ENCODE results near the gene ATF4.

The ATF4 gene

DNA sequence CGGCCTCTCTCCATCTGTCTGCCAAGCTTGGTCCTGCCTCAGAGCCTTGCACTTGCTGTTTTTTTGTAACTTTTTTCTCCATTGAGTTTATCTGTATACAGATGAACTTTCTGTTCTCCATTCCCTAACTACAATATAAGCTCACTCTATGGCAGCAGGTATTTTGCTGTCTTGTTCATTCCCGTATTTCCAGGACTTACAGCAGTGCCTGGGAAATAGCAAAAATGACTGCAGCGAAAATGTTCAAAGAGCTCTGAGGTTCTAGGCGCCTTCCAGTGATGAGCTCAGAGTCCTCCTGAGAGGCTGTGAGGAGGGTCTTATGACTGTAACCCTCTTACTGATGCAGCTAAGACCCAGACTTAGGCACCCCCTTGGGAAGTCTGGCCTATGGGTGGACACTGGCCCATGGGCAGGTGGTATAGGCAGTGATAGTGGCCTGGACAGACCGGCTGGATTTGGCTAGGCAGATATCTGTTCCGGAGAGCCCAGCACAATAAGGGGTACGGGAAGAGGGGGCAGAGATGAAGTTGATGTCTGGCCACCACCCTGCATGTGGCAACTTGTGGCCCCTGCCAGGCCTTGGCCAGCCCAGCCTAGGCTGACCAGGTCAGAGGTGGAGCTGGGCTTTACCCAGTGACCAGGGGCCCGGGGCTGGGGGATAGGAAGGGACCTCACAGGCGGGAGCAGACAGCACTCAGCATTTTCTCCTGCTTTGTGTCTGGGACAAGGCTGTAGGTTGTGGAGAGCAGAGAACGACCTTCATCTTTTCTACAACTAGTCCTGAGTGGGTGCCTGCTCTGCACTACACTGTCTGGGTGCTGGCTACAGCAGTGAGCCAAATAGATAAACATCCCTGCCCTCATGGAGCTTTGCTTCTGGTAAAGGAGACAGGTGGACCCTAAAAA is 4.6 kb downstream of the ATF4 start:
- Histone ChIP-seq H3K9ac (ENCODE audit: low read depth, low read length) (no peak overlapping the region), H3K4me1 (ENCODE audit: insufficient read depth, low read length) (peaks cover 15% of the 10 kb centered on the region; the same call in 1 of the 2 replicates)

DNA sequence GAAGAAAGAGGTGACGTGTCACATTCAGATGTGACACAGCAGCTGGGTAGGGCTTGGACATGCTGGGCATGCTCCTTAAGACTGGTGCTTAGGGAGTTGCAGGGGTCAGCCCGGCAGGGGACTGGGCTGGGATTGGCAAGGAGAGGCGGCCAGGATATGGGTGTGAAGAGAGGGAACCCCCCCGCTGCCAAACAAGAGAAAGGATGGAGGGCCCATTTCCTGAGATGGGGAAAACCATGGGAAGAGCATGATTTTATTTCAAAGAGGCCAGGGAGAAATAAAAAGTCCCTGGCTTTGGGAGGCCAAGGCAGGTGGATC is 5.3 kb downstream of the ATF4 start:
- Histone ChIP-seq H3K36me3 (ENCODE audit: insufficient read depth, low read length) (peaks cover 29% of the 10 kb centered on the region), H3K4me1 (ENCODE audit: insufficient read depth, low read length) (peaks cover 15% of the 10 kb centered on the region; the same call in 1 of the 2 replicates), H3K9ac (ENCODE audit: low read depth, low read length) (no peak overlapping the region), H3K9me3 (ENCODE audit: control insufficient read depth, insufficient read depth, low read length) (no peaks in the 10 kb centered on the region)

More for the DNA sequence above, 4.6 kb downstream of the ATF4 start:
- H3K36me3 ChIP-seq (ENCODE audit: insufficient read depth, low read length), result peaks cover 29% of the 10 kb centered on the region
- no peaks in the 10 kb centered on the region for H3K9me3 ChIP-seq (ENCODE audit: control insufficient read depth, insufficient read depth, low read length)

DNA sequence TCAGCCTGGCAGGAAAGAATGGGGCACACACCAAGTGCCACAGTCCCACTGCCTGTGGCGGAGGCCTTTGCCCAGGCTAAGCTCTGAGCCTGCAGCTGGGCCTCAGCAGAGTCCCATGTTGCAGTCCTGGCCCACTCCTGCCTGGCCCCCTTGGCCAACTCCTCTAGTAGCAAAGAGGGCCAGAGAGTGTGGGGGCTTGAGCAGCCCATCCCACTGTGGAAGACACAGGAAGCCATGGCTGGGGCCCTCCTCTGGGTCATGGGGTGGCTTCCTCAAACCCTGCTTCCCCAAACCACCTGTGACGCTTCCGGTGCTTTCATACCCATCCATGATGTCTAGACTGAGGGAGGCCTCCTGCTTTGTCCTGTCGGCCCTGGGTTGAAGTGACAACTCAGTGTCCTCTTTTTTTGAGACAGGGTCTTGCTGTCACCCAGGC is 6.4 kb downstream of the ATF4 start:
- H3K9me3 ChIP-seq (ENCODE audit: control insufficient read depth, insufficient read depth, low read length), result no peaks in the 10 kb centered on the region
- no peak overlapping the region for H3K9ac ChIP-seq (ENCODE audit: low read depth, low read length)
- peaks cover 22% of the 10 kb centered on the region for H3K36me3 ChIP-seq (ENCODE audit: insufficient read depth, low read length)
- H3K4me1 ChIP-seq (ENCODE audit: insufficient read depth, low read length), result peaks cover 23% of the 10 kb centered on the region; the same call in 1 of the 2 replicates

DNA sequence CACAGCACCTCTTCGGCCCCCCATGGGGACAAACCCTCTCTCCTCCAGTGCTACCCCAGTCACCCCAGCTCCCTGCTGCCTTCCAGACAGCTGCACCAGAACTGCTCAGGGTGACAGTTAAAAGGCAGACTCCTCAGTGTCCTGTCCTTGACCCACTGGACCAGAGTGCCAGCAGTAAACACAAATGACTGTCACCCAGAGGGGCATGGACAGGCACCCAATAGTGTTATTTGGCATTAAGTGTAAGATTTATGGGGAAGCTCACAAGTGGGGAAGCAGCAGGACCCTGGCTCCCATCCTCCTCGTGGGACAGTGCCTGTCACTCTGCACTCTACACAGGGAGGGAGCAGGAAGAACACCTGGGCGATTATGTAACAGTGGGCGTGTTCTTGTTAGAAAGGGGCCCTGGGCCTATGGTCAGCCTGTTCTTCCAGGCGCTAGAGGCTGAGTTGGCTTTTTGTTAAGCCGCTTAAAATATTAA is 7.2 kb downstream of the ATF4 start:
- Histone ChIP-seq H3K4me1 (ENCODE audit: insufficient read depth, low read length) (peaks cover 23% of the 10 kb centered on the region; the same call in 1 of the 2 replicates), H3K9me3 (ENCODE audit: control insufficient read depth, insufficient read depth, low read length) (no peaks in the 10 kb centered on the region), H3K9ac (ENCODE audit: low read depth, low read length) (no peak overlapping the region), H3K36me3 (ENCODE audit: insufficient read depth, low read length) (peaks cover 16% of the 10 kb centered on the region)

DNA sequence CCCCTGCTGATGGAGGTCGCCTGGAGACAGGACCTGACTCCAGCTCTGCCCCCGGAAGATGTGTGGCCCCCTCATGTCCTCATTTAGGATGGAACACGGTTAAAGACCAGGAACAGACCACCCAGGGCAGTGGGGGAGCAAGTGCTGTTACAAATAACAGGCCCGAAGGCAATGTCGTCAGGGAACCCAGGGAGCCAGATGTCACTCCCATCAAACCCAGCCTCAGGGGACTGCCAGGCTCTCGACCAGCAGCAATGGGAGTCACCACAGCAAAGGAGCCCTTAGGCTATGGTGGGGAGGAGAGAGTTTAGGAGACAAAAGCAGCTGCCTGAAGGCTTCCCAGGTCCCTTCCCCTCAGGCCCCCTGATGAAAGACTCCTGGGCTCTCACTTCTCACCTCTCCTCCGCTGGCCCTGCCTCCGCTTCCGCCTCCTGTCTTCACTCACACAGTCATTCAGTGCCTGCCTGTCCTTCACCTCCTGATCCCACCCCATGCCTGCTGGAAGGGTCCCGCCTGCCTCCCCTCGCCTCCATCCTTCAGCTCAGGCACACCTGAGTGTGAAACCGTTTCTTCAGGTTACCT is 7.8 kb downstream of the ATF4 start:
- Histone ChIP-seq H3K9ac (ENCODE audit: low read depth, low read length) (no peak overlapping the region), H3K9me3 (ENCODE audit: control insufficient read depth, insufficient read depth, low read length) (no peaks in the 10 kb centered on the region), H3K4me1 (ENCODE audit: insufficient read depth, low read length) (peaks cover 23% of the 10 kb centered on the region; the same call in 1 of the 2 replicates), H3K36me3 (ENCODE audit: insufficient read depth, low read length) (peaks cover 9% of the 10 kb centered on the region)

DNA sequence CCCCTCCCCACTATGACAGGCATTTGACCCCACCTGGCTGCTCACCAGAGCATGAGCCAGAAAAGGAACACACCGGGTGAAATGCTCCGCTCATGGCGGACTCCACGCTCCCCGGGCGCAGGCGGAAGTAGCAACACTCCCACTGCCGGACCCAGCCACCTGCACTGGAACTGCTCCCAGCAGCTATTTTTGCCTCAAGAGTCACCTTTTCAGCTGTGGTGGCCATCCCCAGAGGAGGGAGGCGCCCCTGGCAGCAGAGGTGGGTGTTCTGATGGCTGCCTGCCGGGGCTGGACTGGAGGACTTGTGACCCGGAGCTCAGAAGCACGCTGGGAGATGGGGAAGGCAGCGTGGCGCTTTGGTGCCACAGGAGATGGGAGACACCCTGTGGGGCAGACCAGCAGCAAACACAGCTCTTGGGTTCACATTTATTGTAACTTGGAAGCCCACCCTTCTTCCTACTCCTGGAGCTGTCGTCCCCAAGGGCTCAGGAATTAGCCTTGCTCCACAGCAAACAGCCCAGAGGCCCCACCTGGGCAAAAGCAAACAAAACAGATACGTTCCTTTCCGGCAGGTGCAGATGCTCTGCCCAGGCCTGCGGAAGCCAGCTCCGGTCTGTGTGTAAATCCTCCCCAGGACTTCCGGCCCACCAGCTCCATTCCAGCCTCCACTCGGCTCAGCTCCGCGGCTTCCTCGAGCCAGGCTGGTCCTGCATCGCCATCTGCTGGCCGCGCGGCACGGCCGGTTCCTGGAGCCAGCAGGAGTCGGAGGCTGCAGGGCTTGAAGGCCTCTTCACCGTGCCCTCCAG is 8.5 kb downstream of the ATF4 start:
- peaks cover 6% of the 10 kb centered on the region; the same call in 1 of the 2 replicates for H3K36me3 ChIP-seq (ENCODE audit: insufficient read depth, low read length)
- no peaks in the 10 kb centered on the region for H3K9me3 ChIP-seq (ENCODE audit: control insufficient read depth, insufficient read depth, low read length)
- H3K9ac ChIP-seq (ENCODE audit: low read depth, low read length), result no peak overlapping the region
- H3K4me1 ChIP-seq (ENCODE audit: insufficient read depth, low read length), result peaks cover 23% of the 10 kb centered on the region; the same call in 1 of the 2 replicates

DNA sequence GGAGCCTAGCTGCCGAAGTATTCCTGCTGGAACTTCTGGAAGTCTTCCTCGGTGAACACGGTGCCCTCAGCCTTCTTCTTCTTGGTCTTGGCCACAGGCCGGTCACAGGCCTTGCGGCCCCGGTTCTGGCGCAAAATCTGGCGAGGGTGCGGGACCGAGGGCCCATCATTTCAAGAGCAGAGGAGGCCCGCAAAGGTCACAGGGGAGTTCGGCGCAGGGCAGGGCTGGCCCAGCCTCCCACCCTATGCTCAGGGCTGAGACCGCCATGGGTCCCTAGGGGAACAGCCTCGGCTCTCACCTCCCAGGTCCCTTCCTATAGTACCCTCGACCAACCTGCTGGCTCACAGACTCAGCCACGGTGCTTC is 9.1 kb downstream of the ATF4 start:
- H3K9me3 ChIP-seq (ENCODE audit: control insufficient read depth, insufficient read depth, low read length), result no peaks in the 10 kb centered on the region
- no peak overlapping the region for H3K9ac ChIP-seq (ENCODE audit: low read depth, low read length)
- peaks cover 26% of the 10 kb centered on the region; the same call in 1 of the 2 replicates for H3K4me1 ChIP-seq (ENCODE audit: insufficient read depth, low read length)
- H3K36me3 ChIP-seq (ENCODE audit: insufficient read depth, low read length), result no peaks in the 10 kb centered on the region

DNA sequence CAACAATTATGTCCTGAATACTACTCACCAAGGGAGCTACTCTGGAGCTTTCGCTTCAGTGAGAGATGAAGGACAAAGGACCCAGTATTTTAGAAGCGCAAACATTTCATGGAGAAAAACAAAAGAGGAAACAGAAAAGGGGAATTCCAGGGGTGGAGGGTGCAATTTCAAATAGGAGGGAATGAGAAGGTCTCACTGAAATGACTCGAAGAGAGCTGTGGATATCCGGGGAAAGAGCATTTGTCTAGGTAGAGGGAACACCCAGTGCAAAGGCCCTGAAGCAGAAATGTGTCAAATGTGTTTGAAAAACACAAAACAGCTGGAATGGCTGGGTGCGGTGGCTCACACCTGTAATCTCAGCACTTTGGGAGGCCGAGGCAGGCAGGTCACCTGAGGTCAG is 9.8 kb downstream of the ATF4 start:
- peaks cover 26% of the 10 kb centered on the region; the same call in 1 of the 2 replicates for H3K4me1 ChIP-seq (ENCODE audit: insufficient read depth, low read length)
- no peaks in the 10 kb centered on the region for H3K36me3 ChIP-seq (ENCODE audit: insufficient read depth, low read length)

DNA sequence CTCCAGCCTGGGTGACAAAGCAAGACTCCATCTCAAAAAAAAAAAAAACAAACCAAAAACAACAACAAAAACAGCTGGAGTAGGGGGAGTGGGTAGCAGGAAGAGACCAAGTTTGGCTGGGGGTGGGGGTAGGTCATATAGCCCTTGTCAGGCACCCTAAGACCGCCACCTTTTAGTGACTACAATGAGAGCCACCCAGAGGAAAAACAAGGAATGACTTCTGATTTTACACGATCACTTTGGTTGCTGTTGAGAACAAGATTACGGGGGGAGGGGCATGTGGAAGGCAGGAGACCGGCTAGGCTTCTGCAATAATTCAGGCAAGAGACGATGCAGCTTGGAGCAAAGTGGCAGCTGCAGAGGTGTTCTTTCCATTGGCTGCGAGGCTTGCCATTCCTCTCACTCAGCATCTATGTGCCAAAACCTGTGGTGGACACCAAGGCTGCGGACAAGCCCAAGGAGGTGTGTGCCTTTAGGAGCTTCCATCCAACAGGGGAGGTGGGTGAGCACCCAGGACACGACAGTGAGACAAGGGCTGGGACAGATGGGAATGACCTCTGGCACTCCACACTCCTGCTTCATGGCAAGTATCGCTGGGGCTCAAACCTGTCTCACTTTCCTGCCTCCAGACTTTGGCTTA is 10.4 kb downstream of the ATF4 start:
- Histone ChIP-seq H3K4me1 (ENCODE audit: insufficient read depth, low read length) (peaks cover 26% of the 10 kb centered on the region; the same call in 1 of the 2 replicates), H3K36me3 (ENCODE audit: insufficient read depth, low read length) (no peaks in the 10 kb centered on the region), H3K9me3 (ENCODE audit: control insufficient read depth, insufficient read depth, low read length) (no peaks in the 10 kb centered on the region), H3K9ac (ENCODE audit: low read depth, low read length) (no peak overlapping the region)

More for the DNA sequence above, 9.8 kb downstream of the ATF4 start:
- Histone ChIP-seq H3K9ac (ENCODE audit: low read depth, low read length) (no peak overlapping the region), H3K9me3 (ENCODE audit: control insufficient read depth, insufficient read depth, low read length) (no peaks in the 10 kb centered on the region)

DNA sequence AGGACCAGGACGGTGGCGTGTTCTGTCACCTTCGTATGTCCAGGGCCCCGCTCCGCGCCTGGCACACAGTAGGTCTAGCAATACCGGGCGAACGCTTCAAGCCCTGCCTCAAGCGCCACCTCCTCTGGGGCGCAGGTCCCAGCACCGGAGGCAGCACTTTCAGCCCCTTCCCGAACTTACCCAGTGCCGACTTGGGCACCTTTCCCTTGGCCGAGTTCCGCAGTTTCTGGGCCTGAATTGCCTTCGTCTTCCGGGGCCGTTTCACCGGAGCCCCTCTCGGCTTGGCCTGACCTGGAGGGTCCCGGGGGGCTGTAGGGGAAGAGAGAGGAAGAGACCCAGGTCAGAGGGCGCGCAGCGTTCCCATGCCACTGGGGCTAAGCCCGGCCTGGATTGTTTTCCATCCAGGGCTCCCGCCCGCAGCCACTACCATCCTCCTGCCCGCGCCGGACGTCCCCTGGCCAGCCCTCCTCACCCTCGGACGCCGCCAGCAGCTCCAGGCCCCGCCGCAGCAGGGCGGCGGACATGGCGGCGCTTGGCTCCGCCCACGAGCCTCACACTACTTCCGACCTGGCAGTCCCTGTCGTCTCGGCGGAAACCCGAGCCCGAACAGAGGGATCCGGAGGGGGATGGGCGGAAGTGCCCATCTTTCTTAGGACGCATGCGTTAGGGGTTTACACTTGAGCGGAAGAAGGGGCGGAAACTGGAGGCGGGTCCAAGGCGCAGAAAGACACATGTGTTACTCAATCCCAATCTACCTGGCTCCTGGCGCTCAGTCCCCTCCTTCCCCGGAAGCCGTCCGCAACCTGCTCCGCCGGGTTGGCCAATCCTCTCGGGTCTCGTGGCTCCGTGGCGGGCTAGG is 12.1 kb downstream of the ATF4 start, which contains the start of gene RPS19BP1:
TSS of gene RPS19BP1 (minus strand) at position 534 of the 859 bp plus-strand sequence. CDS start at position 524, 10 bp downstream.
- H3K9me3 ChIP-seq (ENCODE audit: control insufficient read depth, insufficient read depth, low read length), result no peaks in the 10 kb centered on the region
- H3K4me1 ChIP-seq (ENCODE audit: insufficient read depth, low read length), result peaks cover 26% of the 10 kb centered on the region; the same call in 1 of the 2 replicates
- peak within 1 kb of the TSS; percentile 94 for H3K9ac ChIP-seq (ENCODE audit: low read depth, low read length)
- no peaks in the 10 kb centered on the region for H3K36me3 ChIP-seq (ENCODE audit: insufficient read depth, low read length)

DNA sequence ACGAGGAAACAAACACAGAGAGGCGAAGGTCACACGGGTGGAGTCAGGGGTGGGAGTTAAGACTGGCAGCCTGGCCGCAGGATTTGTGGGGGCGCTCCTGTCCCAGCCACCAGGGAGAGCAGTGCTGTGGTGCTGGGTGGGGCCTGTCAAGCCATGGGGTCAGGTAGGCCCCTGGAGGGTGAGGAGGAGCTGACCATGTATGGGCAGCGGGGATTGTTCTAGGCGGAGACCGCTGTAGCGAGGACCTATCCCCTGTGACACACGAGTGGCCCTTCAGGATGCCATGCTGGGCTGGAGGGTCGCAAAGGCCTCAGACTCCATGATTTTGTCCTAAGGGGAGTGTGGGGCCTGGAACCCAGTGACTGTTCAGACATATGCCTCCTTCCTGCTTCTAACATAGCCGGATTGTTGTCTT is 13.7 kb downstream of the ATF4 start:
- no peaks in the 10 kb centered on the region for H3K36me3 ChIP-seq (ENCODE audit: insufficient read depth, low read length)
- H3K9ac ChIP-seq (ENCODE audit: low read depth, low read length), result no peak overlapping the region
- peaks cover 14% of the 10 kb centered on the region; the same call in 1 of the 2 replicates for H3K4me1 ChIP-seq (ENCODE audit: insufficient read depth, low read length)

DNA sequence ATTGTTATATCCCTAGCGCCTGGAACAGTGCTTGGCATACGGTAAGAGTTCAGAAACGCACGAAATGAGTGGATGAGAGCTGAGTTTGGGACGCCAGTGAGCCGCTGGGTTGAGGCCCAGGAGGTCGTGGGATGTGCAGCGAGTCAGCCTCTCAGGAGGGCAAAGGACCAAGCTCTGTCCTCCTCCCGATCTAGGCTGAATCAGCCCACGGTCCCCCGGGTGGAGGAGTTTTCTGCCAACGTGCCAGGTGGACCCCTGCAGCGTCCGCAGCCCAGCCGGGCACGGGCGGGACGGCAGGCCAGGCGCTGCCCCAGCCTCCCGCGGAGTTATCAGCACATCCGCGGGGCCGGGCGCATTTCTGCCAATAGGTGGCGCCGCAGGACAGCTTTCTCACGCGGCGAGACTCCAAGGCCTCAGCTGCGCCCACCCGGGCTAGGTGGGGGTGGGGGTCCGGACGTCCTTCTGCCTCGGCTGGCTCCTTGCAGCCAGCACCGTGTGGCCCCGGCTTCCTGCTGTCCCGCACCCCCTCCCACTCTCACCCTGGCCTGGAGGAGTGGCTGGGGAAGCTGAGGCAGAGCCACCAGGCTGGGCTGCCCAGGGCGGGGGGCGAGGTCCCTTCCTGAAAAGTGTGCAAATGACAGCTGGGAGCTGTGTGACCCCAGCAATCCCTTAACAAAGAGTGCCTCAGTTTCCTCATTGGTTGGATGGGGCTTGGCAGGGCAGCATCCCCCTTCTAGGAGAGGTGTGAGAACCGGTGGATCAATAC is 14.4 kb downstream of the ATF4 start:
- Histone ChIP-seq H3K9ac (ENCODE audit: low read depth, low read length) (peak overlapping the region; percentile 2; the same call in 1 of the 2 replicates), H3K36me3 (ENCODE audit: insufficient read depth, low read length) (no peaks in the 10 kb centered on the region), H3K9me3 (ENCODE audit: control insufficient read depth, insufficient read depth, low read length) (no peaks in the 10 kb centered on the region), H3K4me1 (ENCODE audit: insufficient read depth, low read length) (peaks cover 11% of the 10 kb centered on the region; the same call in 1 of the 2 replicates)

More for the DNA sequence above, 13.7 kb downstream of the ATF4 start:
- no peaks in the 10 kb centered on the region for H3K9me3 ChIP-seq (ENCODE audit: control insufficient read depth, insufficient read depth, low read length)

Measured in ES-I3 (cell line).